HEK293T (cell line): Measurements from ENCODE around the gene AP5B1.

Source experiments
- ELF4 ChIP-seq: fragments of 450-650 bp; IDR thresholded peaks from 2 replicates; pipeline ENCODE4 v1.6.1; 2017; ENCODE audit warnings: antibody characterized with exemption
- FOXA1 ChIP-seq: fragments of 450-650 bp; IDR thresholded peaks from 2 replicates; pipeline ENCODE4 v1.6.1; 2016; ENCODE audit warnings: mild to moderate bottlenecking
- FOXM1 ChIP-seq: fragments of 450-650 bp; IDR thresholded peaks from 2 replicates; pipeline ENCODE4 v1.6.1; 2017; ENCODE audit warnings: mild to moderate bottlenecking, borderline replicate concordance
- ZNF384 ChIP-seq: fragments of 450-650 bp; IDR thresholded peaks from 2 replicates; pipeline ENCODE4 v1.6.1; 2016

GRCh38 chr11:65780770-65781151, at the start of gene AP5B1:
- TF ChIP-seq ZNF384 (no peak), FOXA1 (no peak), FOXM1 (no peak), ELF4 (no peak)
